ENCODE results near the gene HOXA13. TPM values are rescaled to one million over a fixed set of nuclear protein-coding genes. Genes with fewer than 3 reads are reported as not detected.

HOXA13 gene
- total RNA-seq: not detected
- total RNA-seq (2013): not detected

- peaks cover 72 to 82% of the 10 kb centered on the region in 2 donors for H3K27me3 Mint-ChIP-seq (ENCODE audit: low read depth in 2 of 2)
- Histone ChIP-seq H3K4me3 (ENCODE audit: low read length) (no peak within 1 kb of the TSS), H3K27ac (ENCODE audit: low read length) (no peak within 1 kb of the TSS), H3K4me1 (ENCODE audit: control insufficient read depth, insufficient read depth, low read length) (peaks cover 38% of the 10 kb centered on the region), H3K9me3 (ENCODE audit: control insufficient read depth, insufficient read depth, low read length) (no peaks in the 10 kb centered on the region), H3K27me3 (ENCODE audit: control insufficient read depth, insufficient read depth, low read length) (peaks cover 82% of the 10 kb centered on the region), H3K36me3 (ENCODE audit: control insufficient read depth, insufficient read depth, low read length) (no peaks in the 10 kb centered on the region)
- intact Hi-C loops (cut with micrococcal nuclease): loop anchor here (5.0 kb wide), 3 partner anchors 42 to 897 kb away; partner anchors contain the start of gene EVX1
- DNase-seq (peak in 1 of 2 donors; percentile 58), ATAC-seq (peak; percentile 71 to 81 (median 76))
- WGBS (ENCODE audit: insufficient coverage): 1% methylated on average over 96 of the region's 99 CpGs
- peaks cover 24 to 39% of the 10 kb centered on the region in 2 donors for H3K4me1 Mint-ChIP-seq
- H3K4me3 Mint-ChIP-seq: peak within 1 kb of the TSS; percentile 85
- no peaks in the 10 kb centered on the region for H3K9me3 Mint-ChIP-seq
- H3K27ac Mint-ChIP-seq: no peak within 1 kb of the TSS
- H3K36me3 Mint-ChIP-seq: no peaks in the 10 kb centered on the region
- no peak for TF ChIP-seq CTCF (IDR thresholded peaks at IDR 0.05)
Measured at GRCh38 chr7:27199849-27200760, at the start of gene HOXA13. Gene HOXA13 (minus strand): TSS chr7:27200091. CDS start chr7:27200077, 14 bp downstream.

GRCh38 chr7:27248911-27249723 is 49.2 kb upstream of the HOXA13 start:
- H3K27ac ChIP-seq (ENCODE audit: low read length): no peak overlapping the region
- no peak for DNase-seq

GRCh38 chr7:27248427-27248806 is 48.5 kb upstream of the HOXA13 start:
- H3K9me3 Mint-ChIP-seq: no peaks in the 10 kb centered on the region
- no peaks in the 10 kb centered on the region for H3K9me3 ChIP-seq (ENCODE audit: control insufficient read depth, insufficient read depth, low read length)
- 68% methylated on average over 3 of the region's 3 CpGs for WGBS (ENCODE audit: insufficient coverage)

More at GRCh38 chr7:27248911-27249723, 49.2 kb upstream of the HOXA13 start:
- intact Hi-C loops (cut with micrococcal nuclease): loop anchor here (10.0 kb wide), 1 partner anchor 84 kb away; the partner anchor contains the start of gene HOXA9
- H3K36me3 ChIP-seq (ENCODE audit: control insufficient read depth, insufficient read depth, low read length): no peaks in the 10 kb centered on the region
- peaks cover 5% of the 10 kb centered on the region for H3K4me1 ChIP-seq (ENCODE audit: control insufficient read depth, insufficient read depth, low read length)
- Mint-ChIP-seq H3K27me3 (ENCODE audit: low read depth in 2 of 2) (peaks cover 79 to 82% of the 10 kb centered on the region in 2 donors), H3K9me3 (no peaks in the 10 kb centered on the region), H3K4me1 (peaks cover 0 to 17% of the 10 kb centered on the region in 2 donors), H3K27ac (no peak overlapping the region), H3K36me3 (no peaks in the 10 kb centered on the region), H3K4me3 (no peak overlapping the region)
- TF ChIP-seq CTCF (IDR thresholded peaks at IDR 0.05): no peak
- WGBS (ENCODE audit: insufficient coverage): 13% methylated on average over 22 of the region's 23 CpGs
- H3K27me3 ChIP-seq (ENCODE audit: control insufficient read depth, insufficient read depth, low read length): peaks cover 74% of the 10 kb centered on the region
- no peak for ATAC-seq
- H3K9me3 ChIP-seq (ENCODE audit: control insufficient read depth, insufficient read depth, low read length): no peaks in the 10 kb centered on the region
- H3K4me3 ChIP-seq (ENCODE audit: low read length): no peak overlapping the region

More at GRCh38 chr7:27248427-27248806, 48.5 kb upstream of the HOXA13 start:
- Mint-ChIP-seq H3K4me3 (no peak overlapping the region), H3K36me3 (no peaks in the 10 kb centered on the region), H3K27me3 (ENCODE audit: low read depth in 2 of 2) (peaks cover 80% of the 10 kb centered on the region in 2 donors), H3K4me1 (peaks cover 0 to 17% of the 10 kb centered on the region in 2 donors), H3K27ac (no peak overlapping the region)
- ATAC-seq (no peak), DNase-seq (no peak)
- Histone ChIP-seq H3K4me3 (ENCODE audit: low read length) (no peak overlapping the region), H3K4me1 (ENCODE audit: control insufficient read depth, insufficient read depth, low read length) (peaks cover 5% of the 10 kb centered on the region), H3K27ac (ENCODE audit: low read length) (no peak overlapping the region), H3K36me3 (ENCODE audit: control insufficient read depth, insufficient read depth, low read length) (no peaks in the 10 kb centered on the region), H3K27me3 (ENCODE audit: control insufficient read depth, insufficient read depth, low read length) (peaks cover 78% of the 10 kb centered on the region)
- no peak for TF ChIP-seq CTCF (IDR thresholded peaks at IDR 0.05)
- intact Hi-C loops (cut with micrococcal nuclease): loop anchor here (10.0 kb wide), 1 partner anchor 84 kb away; the partner anchor contains the start of gene HOXA9

Data from natural killer cell (primary cell).